ENCODE measurements around the gene RABGAP1. TPM values are rescaled to one million over a fixed set of nuclear protein-coding genes. Genes with fewer than 3 reads are reported as not detected.

The RABGAP1 gene
- total RNA-seq, 2 experiments from 2014 or later: 16.8 to 46.6 TPM

GRCh38 chr9:123011878-123012528, 71.2 kb downstream of the RABGAP1 start:
- Histone ChIP-seq H3K9me2 (ENCODE audit: insufficient read depth, low read length) (no peaks in the 10 kb centered on the region), H2AFZ (ENCODE audit: low read length) (no peak overlapping the region), H4K20me1 (ENCODE audit: insufficient read depth, low read length) (no peaks in the 10 kb centered on the region), H3K36me3 (ENCODE audit: insufficient read depth, low read length) (peaks cover 82% of the 10 kb centered on the region), H3K79me2 (ENCODE audit: insufficient read depth, low read depth, low read length) (no peaks in the 10 kb centered on the region), H3K4me2 (ENCODE audit: low read length) (no peak overlapping the region), H3K4me1 (ENCODE audit: insufficient read depth, low read length, poor library complexity, severe bottlenecking) (no peaks in the 10 kb centered on the region), H3K27ac (ENCODE audit: low read depth, low read length, poor library complexity, severe bottlenecking) (no peak overlapping the region), H3K4me3 (ENCODE audit: low read depth, low read length, poor library complexity, severe bottlenecking) (no peak overlapping the region), H3K9me3 (ENCODE audit: low read length) (peaks cover 21% of the 10 kb centered on the region; the same call in 1 of the 2 replicates)
- CTCF ChIA-PET (ENCODE audit: unreplicated experiment): no interaction called here
- POLR2A ChIA-PET: no interaction called here
- intact Hi-C loops (cut with micrococcal nuclease; ENCODE audit: unreplicated experiment): no loop called here
- no peak for DNase-seq (ENCODE audit: low spot score)
- no TSS peak for BruUV-seq (replicated peaks)
- no peak for TF ChIP-seq EZH2phosphoT487 (IDR thresholded peaks at IDR 0.05; ENCODE audit: borderline replicate concordance, low read depth, low read length)
- no peak for TF ChIP-seq CTCF (conservative IDR thresholded peaks at IDR 0.05; ENCODE audit: low read length)

- POLR2A ChIA-PET: interaction anchor here (0.5 kb wide), 2 partner anchors 13 to 57 kb away, joined by 3 to 4 read pairs; no protein-coding TSS in a partner anchor
- H3K4me2 ChIP-seq (ENCODE audit: low read length): no peak overlapping the region
- DNase-seq (ENCODE audit: low spot score): no peak
- H3K4me3 ChIP-seq (ENCODE audit: low read depth, low read length, poor library complexity, severe bottlenecking): no peak overlapping the region
- CTCF ChIA-PET (ENCODE audit: unreplicated experiment): no interaction called here
- no peaks in the 10 kb centered on the region for H3K4me1 ChIP-seq (ENCODE audit: insufficient read depth, low read length, poor library complexity, severe bottlenecking)
- no peak overlapping the region for H2AFZ ChIP-seq (ENCODE audit: low read length)
- H3K9me3 ChIP-seq (ENCODE audit: low read length): peaks cover 21% of the 10 kb centered on the region; the same call in 1 of the 2 replicates
- H3K36me3 ChIP-seq (ENCODE audit: insufficient read depth, low read length): peaks cover 91% of the 10 kb centered on the region
- H4K20me1 ChIP-seq (ENCODE audit: insufficient read depth, low read length): no peaks in the 10 kb centered on the region
- no peaks in the 10 kb centered on the region for H3K79me2 ChIP-seq (ENCODE audit: insufficient read depth, low read depth, low read length)
- H3K27ac ChIP-seq (ENCODE audit: low read depth, low read length, poor library complexity, severe bottlenecking): no peak overlapping the region
- intact Hi-C loops (cut with micrococcal nuclease; ENCODE audit: unreplicated experiment): no loop called here
- BruUV-seq (replicated peaks): no TSS peak
- TF ChIP-seq EZH2phosphoT487 (IDR thresholded peaks at IDR 0.05; ENCODE audit: borderline replicate concordance, low read depth, low read length) (no peak), CTCF (conservative IDR thresholded peaks at IDR 0.05; ENCODE audit: low read length) (no peak)
- H3K9me2 ChIP-seq (ENCODE audit: insufficient read depth, low read length): no peaks in the 10 kb centered on the region
Measured at GRCh38 chr9:123016631-123017030, 75.8 kb downstream of the RABGAP1 start.

- DNase-seq (ENCODE audit: low spot score): no peak
- TF ChIP-seq EZH2phosphoT487 (IDR thresholded peaks at IDR 0.05; ENCODE audit: borderline replicate concordance, low read depth, low read length): no peak
- TF ChIP-seq CTCF (conservative IDR thresholded peaks at IDR 0.05; ENCODE audit: low read length): no peak
- no peaks in the 10 kb centered on the region for H4K20me1 ChIP-seq (ENCODE audit: insufficient read depth, low read length)
- no peaks in the 10 kb centered on the region for H3K9me2 ChIP-seq (ENCODE audit: insufficient read depth, low read length)
- 0 out of 2 replicates have a peak, but pooled peaks cover under 1% of the 10 kb centered on the region for H3K9me3 ChIP-seq (ENCODE audit: low read length)
- H3K79me2 ChIP-seq (ENCODE audit: insufficient read depth, low read depth, low read length): no peaks in the 10 kb centered on the region
- no peak overlapping the region for H3K27ac ChIP-seq (ENCODE audit: low read depth, low read length, poor library complexity, severe bottlenecking)
- H3K4me1 ChIP-seq (ENCODE audit: insufficient read depth, low read length, poor library complexity, severe bottlenecking): no peaks in the 10 kb centered on the region
- CTCF ChIA-PET (ENCODE audit: unreplicated experiment): no interaction called here
- peaks cover 76% of the 10 kb centered on the region for H3K36me3 ChIP-seq (ENCODE audit: insufficient read depth, low read length)
- no TSS peak for BruUV-seq (replicated peaks)
- H2AFZ ChIP-seq (ENCODE audit: low read length): no peak overlapping the region
- H3K4me2 ChIP-seq (ENCODE audit: low read length): no peak overlapping the region
- POLR2A ChIA-PET: interaction anchor here (0.6 to 1.4 kb wide), 4 partner anchors 9 to 173 kb away, joined by 3 to 7 read pairs (median 4); no protein-coding TSS in a partner anchor
- intact Hi-C loops (cut with micrococcal nuclease; ENCODE audit: unreplicated experiment): no loop called here
- no peak overlapping the region for H3K4me3 ChIP-seq (ENCODE audit: low read depth, low read length, poor library complexity, severe bottlenecking)
Measured at GRCh38 chr9:123020796-123021195, 80.0 kb downstream of the RABGAP1 start.
